ENCODE results near the gene DYRK1A. TPM values are rescaled to one million over a fixed set of nuclear protein-coding genes. Genes with fewer than 3 reads are reported as not detected.
"Not testable (repeated sequence)": the region's sequence is repeated elsewhere in the genome, so short reads cannot be mapped to it uniquely, and the experiment has no call there.

DYRK1A gene
- total RNA-seq, 3 donors from 2014 or later, result 53.8 to 60.1 (median 56.1) TPM

DNA sequence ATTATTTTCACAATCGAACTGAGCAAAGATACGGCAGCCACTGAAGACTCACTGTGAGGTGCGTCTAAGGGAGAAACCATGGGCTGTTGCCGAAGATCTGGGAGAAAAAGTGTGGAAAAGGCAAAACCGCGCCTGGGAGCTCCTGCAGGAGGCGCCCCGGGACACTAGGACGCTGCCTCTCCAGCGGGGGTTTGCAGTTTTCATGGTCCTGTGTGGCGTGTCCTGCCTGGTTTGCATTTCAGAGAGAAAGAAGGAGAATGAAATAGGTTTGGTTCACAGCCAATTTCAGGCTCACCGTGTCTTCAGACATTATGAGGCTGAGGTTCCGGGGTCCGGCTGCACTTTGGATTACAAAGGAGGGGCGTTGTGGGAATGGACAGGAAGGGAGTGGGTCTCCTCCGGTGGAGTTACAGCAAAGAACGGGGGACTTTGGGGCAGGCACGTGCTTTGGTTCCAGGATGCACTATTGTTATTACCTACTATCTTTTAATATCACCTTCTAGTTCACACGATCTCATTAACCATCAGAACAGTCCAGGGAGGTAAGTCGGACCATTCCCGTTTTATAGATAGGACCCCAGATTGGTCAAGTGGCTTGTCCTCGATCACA is 179.8 kb downstream of the DYRK1A start:
- H3K4me3 Mint-ChIP-seq, result no peak overlapping the region
- DNase-seq, result no peak
- peaks cover 18% of the 10 kb centered on the region for H3K9me3 Mint-ChIP-seq
- no peak for ATAC-seq
- peaks cover 2% of the 10 kb centered on the region for H3K36me3 Mint-ChIP-seq (ENCODE audit: insufficient read depth)
- peaks cover 22% of the 10 kb centered on the region for H3K27me3 Mint-ChIP-seq (ENCODE audit: low read depth)
- peaks cover 5% of the 10 kb centered on the region for H3K4me1 Mint-ChIP-seq (ENCODE audit: low read depth)

DNA sequence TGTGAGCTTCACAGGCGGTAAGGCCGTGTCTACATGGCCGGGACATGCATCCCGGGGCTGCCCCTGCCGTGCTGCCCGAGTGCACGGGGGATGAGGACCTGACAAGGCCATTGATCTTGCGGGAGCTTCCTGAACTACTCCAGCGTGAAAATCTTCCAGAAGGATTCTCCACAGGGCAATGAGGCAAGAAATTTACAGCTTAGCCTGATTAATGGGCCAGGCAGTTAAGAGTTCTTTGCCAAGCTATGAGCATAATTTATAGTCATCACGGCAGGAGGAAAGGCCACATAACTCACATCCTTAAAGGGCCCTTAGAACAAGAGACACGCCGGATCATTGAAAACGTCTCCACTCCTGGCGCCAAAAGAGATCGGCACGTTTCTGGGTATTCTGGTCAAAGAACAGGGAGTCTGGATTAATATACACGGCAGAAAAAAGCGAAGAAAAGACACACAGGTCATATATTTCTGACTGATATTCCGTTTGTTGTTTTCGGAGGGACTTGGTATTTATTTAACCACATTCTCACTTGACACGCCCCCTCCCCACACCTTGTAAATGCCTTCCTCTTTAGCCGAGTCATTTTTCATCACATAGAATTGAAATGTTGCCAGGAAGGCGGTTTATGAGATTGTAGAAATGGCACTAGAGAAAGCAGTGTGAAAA is 180.5 kb downstream of the DYRK1A start:
- DNase-seq, result no peak

DNA sequence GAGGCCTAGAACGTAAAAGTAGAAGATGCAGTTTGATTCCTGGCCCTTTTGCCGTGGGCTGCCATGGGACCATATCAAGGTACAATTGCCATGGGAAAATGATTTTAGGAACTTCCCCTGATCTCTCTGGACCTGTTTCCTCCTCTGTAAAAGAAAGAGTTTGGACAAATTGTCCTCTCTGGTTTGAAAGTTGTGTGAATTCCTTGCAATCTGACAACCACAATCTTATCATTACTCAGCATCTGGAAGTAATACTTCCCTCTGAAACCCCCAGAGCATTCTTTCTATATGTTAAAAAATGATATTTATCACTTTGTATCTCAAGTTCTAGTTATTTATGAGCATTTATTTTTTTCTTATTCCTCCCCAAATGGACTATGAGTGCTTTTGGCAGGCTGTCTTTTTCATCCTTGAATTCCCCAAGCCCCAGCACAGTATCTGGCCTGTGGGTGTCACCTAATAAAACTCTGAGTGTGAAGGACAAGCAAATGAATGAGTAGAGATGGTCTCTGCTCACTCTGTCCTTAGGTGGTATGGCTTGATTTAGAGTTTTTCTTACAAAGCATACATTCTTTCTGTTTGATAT is 181.1 kb downstream of the DYRK1A start:
- H3K4me1 Mint-ChIP-seq (ENCODE audit: low read depth), result peaks cover 5% of the 10 kb centered on the region
- H3K36me3 Mint-ChIP-seq (ENCODE audit: insufficient read depth), result no peaks in the 10 kb centered on the region
- DNase-seq (no peak), ATAC-seq (no peak)
- peaks cover 5% of the 10 kb centered on the region for H3K9me3 Mint-ChIP-seq
- no peak overlapping the region for H3K4me3 Mint-ChIP-seq
- peaks cover 19% of the 10 kb centered on the region for H3K27me3 Mint-ChIP-seq (ENCODE audit: low read depth)

More for the DNA sequence above, 180.5 kb downstream of the DYRK1A start:
- peaks cover 5% of the 10 kb centered on the region for H3K4me1 Mint-ChIP-seq (ENCODE audit: low read depth)
- peaks cover 2% of the 10 kb centered on the region for H3K36me3 Mint-ChIP-seq (ENCODE audit: insufficient read depth)
- no peak overlapping the region for H3K4me3 Mint-ChIP-seq
- H3K9me3 Mint-ChIP-seq, result peaks cover 12% of the 10 kb centered on the region
- H3K27me3 Mint-ChIP-seq (ENCODE audit: low read depth), result peaks cover 17% of the 10 kb centered on the region
- no peak for ATAC-seq

- Mint-ChIP-seq H3K36me3 (ENCODE audit: insufficient read depth) (no peaks in the 10 kb centered on the region), H3K27me3 (ENCODE audit: low read depth) (peaks cover 22% of the 10 kb centered on the region), H3K4me1 (ENCODE audit: low read depth) (peaks cover 5% of the 10 kb centered on the region), H3K4me3 (no peak overlapping the region), H3K9me3 (no peaks in the 10 kb centered on the region)
- DNase-seq (no peak), ATAC-seq (no peak)
Observed at GRCh38 chr21:37548521-37548981, 182.0 kb downstream of the DYRK1A start.

- H3K4me1 Mint-ChIP-seq (ENCODE audit: low read depth); DNase-seq; H3K36me3 Mint-ChIP-seq (ENCODE audit: insufficient read depth); H3K4me3 Mint-ChIP-seq; H3K9me3 Mint-ChIP-seq; ATAC-seq: not testable (repeated sequence)
- H3K27me3 Mint-ChIP-seq (ENCODE audit: low read depth), result peaks cover 24% of the 10 kb centered on the region
Observed at GRCh38 chr21:37549730-37550129, 183.2 kb downstream of the DYRK1A start.

DNA sequence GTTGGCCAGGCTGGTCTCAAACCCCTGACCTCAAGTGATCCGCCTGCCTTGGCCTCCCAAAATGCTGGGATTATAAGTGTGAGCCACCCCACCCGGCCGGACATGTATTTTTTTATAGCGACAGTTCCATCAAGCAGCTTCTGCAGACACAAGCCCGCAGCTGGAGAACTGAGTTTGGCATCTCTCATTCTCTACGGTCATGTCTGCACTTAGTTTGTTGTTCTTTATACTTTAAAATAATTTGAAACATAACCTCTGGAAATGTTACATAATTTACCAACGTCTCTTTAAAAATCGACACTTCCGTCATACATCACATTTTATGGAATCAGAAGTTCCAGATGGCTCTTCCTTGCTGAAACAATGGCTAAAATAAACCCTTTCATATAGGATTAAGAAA is 183.6 kb downstream of the DYRK1A start:
- H3K9me3 Mint-ChIP-seq, result no peaks in the 10 kb centered on the region
- H3K36me3 Mint-ChIP-seq (ENCODE audit: insufficient read depth), result no peaks in the 10 kb centered on the region
- H3K4me1 Mint-ChIP-seq (ENCODE audit: low read depth), result peaks cover 5% of the 10 kb centered on the region

GRCh38 chr21:37550618-37551330 is 184.2 kb downstream of the DYRK1A start:
- H3K36me3 Mint-ChIP-seq (ENCODE audit: insufficient read depth), result no peaks in the 10 kb centered on the region
- H3K4me1 Mint-ChIP-seq (ENCODE audit: low read depth), result peaks cover 5% of the 10 kb centered on the region
- no peak overlapping the region for H3K4me3 Mint-ChIP-seq
- ATAC-seq, result no peak
- no peak for DNase-seq
- H3K9me3 Mint-ChIP-seq, result no peaks in the 10 kb centered on the region
- peaks cover 27% of the 10 kb centered on the region for H3K27me3 Mint-ChIP-seq (ENCODE audit: low read depth)

More for the DNA sequence above, 183.6 kb downstream of the DYRK1A start:
- H3K27me3 Mint-ChIP-seq (ENCODE audit: low read depth), result peaks cover 28% of the 10 kb centered on the region
- ATAC-seq (no peak), DNase-seq (no peak)
- no peak overlapping the region for H3K4me3 Mint-ChIP-seq

GRCh38 chr21:37551331-37551992 is 184.9 kb downstream of the DYRK1A start:
- H3K9me3 Mint-ChIP-seq, result no peaks in the 10 kb centered on the region

DNA sequence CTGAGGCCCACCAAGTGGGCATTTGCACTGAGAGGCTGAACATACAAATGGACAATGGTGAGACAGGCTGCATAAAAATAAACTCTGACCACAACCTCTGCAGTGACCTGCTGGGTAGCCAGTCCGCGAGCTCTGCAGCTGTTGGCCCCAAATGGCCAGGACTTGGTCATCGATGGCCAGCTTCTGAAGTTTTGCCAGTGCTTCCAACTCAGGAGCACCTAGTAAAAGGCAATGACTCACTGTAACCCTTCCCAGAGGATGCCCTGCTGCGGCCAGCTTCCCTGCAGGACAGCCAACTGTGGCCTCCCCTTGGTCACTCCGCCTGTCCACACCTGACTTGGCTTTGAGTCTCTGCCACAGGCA is 185.4 kb downstream of the DYRK1A start:
- Mint-ChIP-seq H3K36me3 (ENCODE audit: insufficient read depth) (no peaks in the 10 kb centered on the region), H3K4me1 (ENCODE audit: low read depth) (peaks cover 4% of the 10 kb centered on the region), H3K9me3 (no peaks in the 10 kb centered on the region), H3K4me3 (no peak overlapping the region), H3K27me3 (ENCODE audit: low read depth) (peaks cover 25% of the 10 kb centered on the region)
- ATAC-seq (no peak), DNase-seq (no peak)

More at GRCh38 chr21:37551331-37551992, 184.9 kb downstream of the DYRK1A start:
- ATAC-seq (no peak), DNase-seq (no peak)
- Mint-ChIP-seq H3K27me3 (ENCODE audit: low read depth) (peaks cover 26% of the 10 kb centered on the region), H3K36me3 (ENCODE audit: insufficient read depth) (no peaks in the 10 kb centered on the region), H3K4me3 (no peak overlapping the region), H3K4me1 (ENCODE audit: low read depth) (peaks cover 5% of the 10 kb centered on the region)

- ATAC-seq (no peak), DNase-seq (no peak)
- no peak overlapping the region for H3K4me3 Mint-ChIP-seq
- peaks cover 21% of the 10 kb centered on the region for H3K27me3 Mint-ChIP-seq (ENCODE audit: low read depth)
- no peaks in the 10 kb centered on the region for H3K36me3 Mint-ChIP-seq (ENCODE audit: insufficient read depth)
- no peaks in the 10 kb centered on the region for H3K4me1 Mint-ChIP-seq (ENCODE audit: low read depth)
- H3K9me3 Mint-ChIP-seq, result no peaks in the 10 kb centered on the region
Observed at GRCh38 chr21:37552496-37553029, 186.0 kb downstream of the DYRK1A start.

DNA sequence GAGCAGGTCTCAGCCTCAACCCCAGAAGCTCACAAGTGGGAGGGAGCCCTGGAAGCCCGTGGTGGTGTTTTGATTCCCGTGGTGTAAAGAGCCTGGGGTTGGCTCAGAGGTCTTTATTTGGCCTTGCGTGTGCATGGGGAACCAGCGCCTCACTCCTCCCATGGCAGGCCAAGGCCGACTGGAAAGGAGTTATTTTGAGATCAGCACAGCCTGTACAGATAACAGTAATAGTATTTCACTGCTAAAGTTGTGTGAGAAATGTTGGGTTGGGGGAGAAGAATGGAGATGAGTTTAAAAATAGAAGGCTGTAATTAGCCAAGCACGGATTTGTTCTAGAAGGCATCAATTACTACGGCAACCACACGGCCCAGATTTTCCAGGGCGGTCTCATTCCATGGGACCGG is 186.5 kb downstream of the DYRK1A start:
- no peaks in the 10 kb centered on the region for H3K4me1 Mint-ChIP-seq (ENCODE audit: low read depth)
- no peak for ATAC-seq
- H3K4me3 Mint-ChIP-seq, result no peak overlapping the region

GRCh38 chr21:37554661-37555379 is 188.2 kb downstream of the DYRK1A start:
- DNase-seq (no peak), ATAC-seq (no peak)
- Mint-ChIP-seq H3K9me3 (peaks cover 5% of the 10 kb centered on the region), H3K4me1 (ENCODE audit: low read depth) (no peaks in the 10 kb centered on the region), H3K27me3 (ENCODE audit: low read depth) (peaks cover 17% of the 10 kb centered on the region), H3K36me3 (ENCODE audit: insufficient read depth) (no peaks in the 10 kb centered on the region), H3K4me3 (no peak overlapping the region)

More for the DNA sequence above, 186.5 kb downstream of the DYRK1A start:
- no peaks in the 10 kb centered on the region for H3K36me3 Mint-ChIP-seq (ENCODE audit: insufficient read depth)
- H3K9me3 Mint-ChIP-seq, result no peaks in the 10 kb centered on the region
- H3K27me3 Mint-ChIP-seq (ENCODE audit: low read depth), result peaks cover 21% of the 10 kb centered on the region
- no peak for DNase-seq

GRCh38 chr21:37555672-37556261 is 189.2 kb downstream of the DYRK1A start:
- Mint-ChIP-seq H3K4me3 (no peak overlapping the region), H3K4me1 (ENCODE audit: low read depth) (no peaks in the 10 kb centered on the region), H3K9me3 (peaks cover 5% of the 10 kb centered on the region), H3K36me3 (ENCODE audit: insufficient read depth) (no peaks in the 10 kb centered on the region), H3K27me3 (ENCODE audit: low read depth) (peaks cover 13% of the 10 kb centered on the region)
- no peak for DNase-seq
- no peak for ATAC-seq

Data from activated T-cell treated with anti-CD3 and anti-CD28 coated beads, Interleukin-2, amount 50 U/mL, for 4 hours (primary cell).